Measurements from ENCODE around the gene FEN1.

DNA sequence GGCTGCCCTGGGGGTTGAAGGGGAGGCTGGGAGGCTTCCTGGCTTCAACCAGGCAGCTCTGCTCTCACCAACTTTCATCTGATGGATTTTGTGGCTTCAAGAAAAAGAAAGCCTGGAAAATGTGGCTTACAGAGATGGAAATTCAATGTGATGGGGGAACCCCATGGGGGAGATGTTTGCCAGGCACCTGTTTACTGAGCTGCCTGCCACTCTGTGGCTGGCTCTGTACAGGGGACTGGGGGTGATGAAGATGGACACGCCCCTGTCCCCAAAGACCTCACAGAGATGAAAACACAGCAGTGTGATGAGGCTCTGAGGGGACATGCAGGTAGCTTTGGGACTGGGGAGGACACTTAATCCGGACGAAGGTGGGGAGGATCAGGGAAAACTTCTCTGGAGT is 10.4 kb upstream of the FEN1 start:
- TF ChIP-seq, protein P1, sequence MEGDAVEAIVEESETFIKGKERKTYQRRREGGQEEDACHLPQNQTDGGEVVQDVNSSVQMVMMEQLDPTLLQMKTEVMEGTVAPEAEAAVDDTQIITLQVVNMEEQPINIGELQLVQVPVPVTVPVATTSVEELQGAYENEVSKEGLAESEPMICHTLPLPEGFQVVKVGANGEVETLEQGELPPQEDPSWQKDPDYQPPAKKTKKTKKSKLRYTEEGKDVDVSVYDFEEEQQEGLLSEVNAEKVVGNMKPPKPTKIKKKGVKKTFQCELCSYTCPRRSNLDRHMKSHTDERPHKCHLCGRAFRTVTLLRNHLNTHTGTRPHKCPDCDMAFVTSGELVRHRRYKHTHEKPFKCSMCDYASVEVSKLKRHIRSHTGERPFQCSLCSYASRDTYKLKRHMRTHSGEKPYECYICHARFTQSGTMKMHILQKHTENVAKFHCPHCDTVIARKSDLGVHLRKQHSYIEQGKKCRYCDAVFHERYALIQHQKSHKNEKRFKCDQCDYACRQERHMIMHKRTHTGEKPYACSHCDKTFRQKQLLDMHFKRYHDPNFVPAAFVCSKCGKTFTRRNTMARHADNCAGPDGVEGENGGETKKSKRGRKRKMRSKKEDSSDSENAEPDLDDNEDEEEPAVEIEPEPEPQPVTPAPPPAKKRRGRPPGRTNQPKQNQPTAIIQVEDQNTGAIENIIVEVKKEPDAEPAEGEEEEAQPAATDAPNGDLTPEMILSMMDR (IDR thresholded peaks at IDR 0.05; ENCODE audit: low read depth, low read length): no peak
- TF ChIP-seq POLR2A (IDR thresholded peaks at IDR 0.05; ENCODE audit: extremely low read depth, insufficient read length) (no peak), MYC (IDR thresholded peaks at IDR 0.05; ENCODE audit: low read depth, low read length) (no peak)
- TF ChIP-seq, protein P2, sequence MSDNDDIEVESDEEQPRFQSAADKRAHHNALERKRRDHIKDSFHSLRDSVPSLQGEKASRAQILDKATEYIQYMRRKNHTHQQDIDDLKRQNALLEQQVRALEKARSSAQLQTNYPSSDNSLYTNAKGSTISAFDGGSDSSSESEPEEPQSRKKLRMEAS (IDR thresholded peaks at IDR 0.05; ENCODE audit: low read depth, low read length): no peak

Measured in NB4 (cell line).